Activated CD8-positive, alpha-beta memory T cell treated with anti-CD3 and anti-CD28 coated beads for 48 hours (primary cell): ENCODE results near the gene TNFRSF14.

ENCODE experiments used
- DNase-seq, 3 experiments: peaks; one replicate each; pipeline ENCODE4 v3.0.0-alpha.2; 2020; ENCODE audit warnings: low read depth in 2 of 3, low spot score in 2 of 3

The TNFRSF14 gene

DNA sequence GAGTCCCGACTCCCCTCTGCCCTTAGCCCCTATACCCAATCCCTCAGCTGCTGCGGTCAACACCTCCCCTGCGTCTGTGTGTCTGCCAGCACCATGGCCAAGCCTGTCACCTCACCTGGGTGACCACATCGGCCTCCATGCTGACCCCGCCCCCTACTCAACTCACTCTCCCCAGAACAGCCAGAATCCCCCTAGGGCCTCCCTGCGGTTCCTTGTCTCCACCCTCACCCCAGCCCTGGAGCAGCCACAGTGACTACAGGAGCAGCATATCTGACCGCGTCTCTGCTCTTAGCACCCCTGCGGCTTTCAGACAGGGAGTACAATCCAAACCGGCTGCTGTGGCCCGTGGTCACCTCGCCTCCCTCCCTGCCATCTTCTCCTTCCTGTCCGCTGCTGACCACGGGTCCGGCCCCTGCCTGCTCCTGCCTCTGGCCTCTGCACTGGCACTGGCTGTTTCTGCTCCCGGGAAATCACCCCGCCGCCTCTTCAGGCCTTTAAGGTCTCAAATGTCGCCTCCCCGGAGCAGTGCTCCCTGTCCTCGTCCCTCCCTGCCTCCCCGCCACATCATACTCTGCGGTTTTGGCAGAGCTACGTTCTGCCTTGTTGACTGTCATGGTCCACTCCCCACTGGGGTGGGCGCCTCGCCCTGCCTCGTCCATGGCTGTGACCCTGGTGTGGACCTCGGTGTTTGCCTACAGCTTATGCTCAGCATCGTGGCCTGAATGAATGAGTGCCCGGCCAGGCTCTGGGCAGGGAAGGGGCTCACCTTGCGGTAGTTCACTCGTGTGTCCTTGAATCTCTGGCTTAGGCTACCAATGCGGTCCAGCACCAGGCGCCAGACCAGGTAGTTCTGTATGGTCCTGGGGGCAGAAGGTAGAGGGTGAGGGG lies 41.5 kb downstream of the TNFRSF14 start:
- no peak for DNase-seq

DNA sequence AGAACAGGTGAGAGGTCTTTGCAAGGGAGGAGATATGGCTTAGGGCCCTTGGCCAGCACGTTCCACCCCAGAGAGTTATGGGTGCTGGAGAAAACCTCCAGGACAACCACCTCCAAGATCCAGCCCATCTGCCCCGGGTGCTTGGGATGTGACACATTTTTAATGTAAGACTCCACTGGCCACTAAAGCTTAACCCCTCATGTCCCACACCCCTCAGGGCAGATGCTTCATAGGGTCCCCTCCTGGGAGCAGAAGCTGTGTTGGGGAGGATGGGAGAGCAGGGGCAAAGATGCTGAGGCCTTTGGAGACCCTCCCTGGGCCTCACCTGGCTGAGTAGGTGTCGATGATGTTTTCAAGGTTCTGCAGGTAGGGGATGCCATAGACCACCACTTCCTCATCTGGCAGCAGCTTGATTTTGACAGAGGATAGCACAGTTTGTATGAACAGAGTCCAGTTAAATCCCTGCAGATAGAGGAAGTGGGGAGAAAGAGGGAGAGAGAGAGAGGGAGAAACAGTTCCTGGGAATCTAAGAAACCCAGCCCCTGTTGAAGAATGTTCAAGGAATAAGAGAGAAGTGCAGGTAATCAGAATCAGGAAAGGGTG lies 42.3 kb downstream of the TNFRSF14 start:
- DNase-seq = no peak

DNA sequence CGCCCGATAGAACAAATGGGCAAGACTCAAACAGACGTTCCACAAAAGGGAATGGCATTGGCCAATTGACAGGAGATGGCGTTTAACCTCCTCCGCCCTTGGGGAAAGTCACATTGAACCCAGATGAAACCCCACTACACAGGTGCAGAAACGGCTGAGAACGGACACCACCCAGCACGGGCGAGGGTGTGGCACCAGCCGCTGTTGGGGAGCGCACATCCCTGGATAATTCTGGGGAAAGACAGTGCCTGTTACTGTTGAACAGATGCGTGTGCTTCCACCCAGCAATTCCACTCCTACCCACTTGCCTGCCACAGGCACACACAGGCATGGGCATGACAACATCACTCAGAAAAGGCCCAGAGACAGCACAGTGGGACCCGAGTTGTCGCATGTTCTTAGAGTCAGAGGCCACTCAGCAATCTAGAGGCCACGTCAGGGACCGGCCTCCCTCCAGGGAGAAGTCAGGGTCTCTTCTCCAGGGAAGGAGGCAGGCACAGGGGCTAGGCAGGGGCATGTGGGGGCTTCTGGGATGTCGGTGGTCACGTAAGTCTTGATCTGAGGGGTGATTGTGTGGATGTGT lies 45.6 kb downstream of the TNFRSF14 start:
- no peak for DNase-seq

DNA sequence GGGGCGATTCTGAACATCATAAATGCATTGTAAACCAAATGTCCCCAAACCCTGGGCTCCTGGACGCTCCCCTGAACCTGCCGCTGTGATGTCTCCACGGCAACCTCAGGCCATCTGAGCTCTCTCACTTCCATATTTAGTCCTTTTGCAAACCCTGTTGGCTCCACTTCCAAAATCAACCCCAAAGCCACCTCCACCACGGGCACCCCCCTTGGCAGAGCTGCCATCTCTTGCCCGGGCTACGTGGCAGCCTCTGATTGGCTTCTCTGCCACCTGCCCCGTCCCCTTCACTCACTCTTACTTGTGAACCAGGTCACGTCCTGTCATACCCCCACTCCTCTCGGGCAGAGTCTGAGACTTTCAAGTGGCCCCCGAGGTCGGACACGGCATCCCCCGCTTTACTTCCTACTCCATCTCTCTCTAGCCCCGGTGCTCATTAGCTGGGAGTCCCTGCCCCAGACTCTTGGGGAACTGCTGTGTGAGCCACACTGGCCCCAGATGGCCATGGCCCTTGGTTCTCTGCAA lies 46.2 kb downstream of the TNFRSF14 start:
- DNase-seq = no peak

DNA sequence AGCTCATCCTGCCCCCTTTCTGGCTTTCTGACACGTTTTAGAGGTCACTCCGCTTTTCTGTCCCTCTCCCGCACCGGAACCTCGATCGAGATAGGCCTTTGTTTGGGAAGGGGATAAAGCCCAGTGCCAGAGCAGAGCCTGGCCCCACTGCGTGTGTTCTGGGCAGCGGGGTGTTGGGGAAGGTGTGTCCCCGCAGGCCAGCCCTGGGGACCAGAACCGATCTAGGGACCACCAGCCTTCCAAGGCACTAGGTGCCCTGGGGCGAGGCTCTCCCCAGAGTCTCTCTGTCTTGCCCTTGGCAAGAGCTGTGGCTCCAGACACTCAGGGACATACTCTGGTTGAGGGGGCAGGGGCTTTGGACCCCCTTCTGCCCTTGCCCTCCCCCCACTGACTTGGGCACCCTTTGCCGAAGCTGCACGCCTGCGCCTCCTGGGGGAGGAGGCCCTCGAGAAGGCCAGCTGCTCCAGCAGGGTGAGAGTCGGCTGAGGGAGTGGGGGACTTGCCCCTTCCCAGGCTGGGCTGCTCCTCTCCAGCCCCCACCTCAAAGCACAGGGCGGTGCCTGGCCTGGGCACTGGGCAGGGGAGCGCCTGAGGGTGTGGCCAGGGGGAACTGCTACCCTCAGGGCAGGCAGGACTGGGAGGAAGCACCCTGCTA lies 46.8 kb downstream of the TNFRSF14 start:
- no peak for DNase-seq

DNA sequence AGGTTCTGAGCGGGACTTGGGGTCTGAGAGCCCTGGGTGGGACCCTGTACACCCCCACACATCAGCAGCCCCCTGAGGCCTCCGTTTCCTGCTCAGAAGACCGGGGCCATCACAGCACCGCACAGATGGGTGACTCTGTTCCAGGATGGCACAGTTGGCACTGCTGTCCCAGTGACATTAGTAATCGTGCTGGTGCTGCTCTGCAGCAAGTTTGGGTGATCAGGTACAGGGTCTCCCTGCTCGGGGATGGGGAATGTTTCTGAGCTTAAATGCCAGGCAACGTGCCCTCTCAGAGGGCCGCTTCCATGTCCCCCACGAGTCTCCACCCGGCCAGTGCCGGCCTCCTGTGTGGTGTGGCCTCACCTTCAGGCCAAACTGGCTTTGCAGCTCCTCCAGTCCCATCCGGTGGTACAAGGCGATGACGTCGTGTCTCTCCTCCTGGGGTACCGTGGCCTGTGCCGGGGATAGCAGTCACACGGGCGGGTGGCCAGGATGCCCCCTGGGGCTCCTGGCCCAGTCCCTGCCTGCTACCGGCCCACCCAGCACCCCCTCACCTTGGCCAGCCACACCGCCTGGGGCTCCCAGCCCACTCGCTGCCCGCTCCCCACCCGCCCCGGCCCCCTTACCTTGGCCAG lies 47.5 kb downstream of the TNFRSF14 start:
- no peak for DNase-seq

DNA sequence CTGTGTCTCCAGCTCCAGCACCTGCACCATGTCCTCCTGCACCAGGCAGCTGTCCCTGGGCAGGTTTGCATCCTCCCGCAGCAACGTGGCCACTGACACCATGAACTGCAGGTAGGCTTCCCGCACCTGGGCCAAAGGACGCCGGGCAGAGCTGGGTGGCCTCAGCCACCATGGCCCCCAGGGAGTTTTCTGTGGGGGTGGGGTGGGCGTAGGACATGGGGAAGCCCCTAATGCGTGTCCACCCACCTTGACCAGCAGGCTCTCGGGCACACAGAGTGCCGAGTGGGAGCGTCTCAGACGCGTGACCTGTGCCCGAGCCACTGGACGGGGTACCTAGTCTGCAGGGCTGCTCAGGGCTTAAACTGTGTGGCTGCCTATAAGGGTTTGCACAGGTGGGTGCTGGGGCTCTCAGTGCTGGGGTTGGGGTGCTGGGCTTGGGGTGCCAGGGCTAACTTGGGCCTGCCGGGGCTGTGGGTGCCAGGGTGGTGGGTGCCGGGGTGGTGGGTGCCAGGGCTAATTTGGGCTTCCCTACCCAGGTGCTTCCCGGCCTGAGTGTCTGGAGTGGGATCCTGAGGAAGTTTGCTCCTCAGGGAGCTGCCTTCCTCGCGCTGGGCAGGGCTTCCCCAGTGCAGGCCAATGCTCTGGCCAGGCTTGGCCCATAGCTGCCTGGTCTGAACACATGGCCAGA lies 48.1 kb downstream of the TNFRSF14 start:
- no peak for DNase-seq

DNA sequence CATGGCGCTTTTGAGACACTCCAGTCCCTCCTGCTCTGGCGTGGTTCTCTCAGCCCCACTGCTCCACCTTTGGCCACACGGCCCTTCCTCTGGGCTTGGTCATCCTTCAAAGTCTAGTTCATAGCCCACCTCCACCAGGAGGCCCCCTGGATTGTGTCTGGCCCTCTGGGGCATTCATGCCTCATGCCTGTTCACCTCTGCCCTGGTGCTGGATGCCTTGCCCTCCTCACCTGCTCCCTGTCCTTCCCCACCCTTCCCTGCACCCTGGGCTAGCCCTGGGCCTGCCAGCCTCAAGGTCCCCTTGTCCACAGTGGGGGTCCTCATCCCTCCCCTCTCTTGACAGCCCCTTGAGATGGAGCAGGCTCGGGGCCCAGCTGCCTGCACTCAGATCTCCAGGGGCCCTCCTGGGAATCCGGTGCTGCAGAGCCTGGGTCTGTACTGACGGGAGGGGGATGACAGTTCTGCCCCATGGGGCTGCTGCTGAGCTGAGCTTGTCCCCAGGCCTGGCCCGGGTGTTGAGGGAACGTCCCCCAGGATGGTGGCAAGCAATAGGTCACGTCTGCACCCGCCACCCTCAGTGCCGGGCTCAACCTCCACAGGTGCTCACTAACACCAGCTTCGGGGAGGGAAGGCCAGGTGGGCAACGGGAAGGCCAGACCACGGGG lies 48.8 kb downstream of the TNFRSF14 start:
- DNase-seq = no peak

DNA sequence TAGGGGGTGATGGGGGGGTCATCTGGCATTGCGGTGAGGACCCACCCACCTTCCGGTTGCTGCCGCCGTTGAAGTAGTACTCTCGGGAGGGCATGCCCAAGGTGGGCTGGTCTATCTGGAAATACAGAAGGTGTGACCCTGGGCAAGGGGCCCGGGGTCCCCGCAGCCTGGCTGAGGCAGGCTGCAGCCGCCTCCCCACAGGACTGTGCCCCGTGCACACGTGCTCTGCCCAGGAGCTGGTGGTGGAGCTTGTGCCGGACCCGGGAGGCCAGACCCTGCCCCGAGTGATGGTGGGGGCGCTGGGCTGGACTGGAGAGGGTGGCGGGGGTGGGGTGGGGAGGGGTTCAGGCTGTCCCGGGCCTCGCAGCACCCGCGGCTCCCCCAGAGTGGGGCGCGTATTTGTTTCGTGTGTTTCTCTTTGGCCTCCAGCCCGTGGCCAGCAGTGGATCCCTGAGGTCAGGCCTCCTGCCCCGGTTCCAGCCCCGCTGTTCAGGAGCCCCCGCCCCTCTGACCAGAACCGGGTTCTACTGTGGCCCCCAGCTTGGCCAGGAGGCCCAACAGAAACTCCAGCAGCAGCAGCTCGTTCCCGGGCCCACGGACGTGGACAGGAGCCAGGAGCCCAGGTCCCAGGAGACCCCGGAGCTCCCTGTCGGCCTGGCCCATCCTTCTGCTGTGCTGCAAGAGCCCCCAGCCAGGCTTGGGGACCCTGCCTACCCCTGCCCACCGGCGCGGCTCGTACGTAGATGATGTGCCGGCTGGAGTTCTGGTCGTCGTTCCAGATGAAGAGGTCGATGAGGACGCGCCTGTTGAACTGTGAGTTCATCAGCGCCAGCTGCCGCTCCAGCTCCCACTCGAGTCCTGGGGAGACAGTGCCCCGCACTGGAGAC lies 49.6 kb downstream of the TNFRSF14 start:
- no peak for DNase-seq

DNA sequence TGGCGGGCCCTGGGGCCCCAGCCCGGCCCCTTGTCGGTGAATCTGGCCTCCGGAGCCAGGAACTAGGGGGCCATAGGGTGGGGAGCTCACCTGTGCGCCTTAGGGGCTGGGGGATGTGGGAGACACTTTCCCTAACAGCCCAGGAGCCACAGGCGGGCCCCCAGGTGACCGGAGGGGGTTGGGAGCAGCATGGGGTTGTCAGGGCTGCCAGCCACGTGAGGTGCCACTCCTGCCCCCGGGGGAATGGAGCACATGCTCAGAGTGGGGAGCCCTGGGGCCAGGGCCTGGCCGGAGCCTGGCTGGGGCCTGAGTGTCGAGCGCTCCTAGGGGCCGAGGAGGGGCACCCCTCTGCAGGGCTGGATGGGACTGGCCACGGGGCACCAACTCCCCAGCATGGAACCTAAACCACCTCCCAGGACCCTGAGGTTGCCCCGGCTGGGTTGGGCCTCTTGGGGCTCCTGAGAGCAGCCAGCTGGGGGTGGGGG lies 50.3 kb downstream of the TNFRSF14 start:
- no peak for DNase-seq

DNA sequence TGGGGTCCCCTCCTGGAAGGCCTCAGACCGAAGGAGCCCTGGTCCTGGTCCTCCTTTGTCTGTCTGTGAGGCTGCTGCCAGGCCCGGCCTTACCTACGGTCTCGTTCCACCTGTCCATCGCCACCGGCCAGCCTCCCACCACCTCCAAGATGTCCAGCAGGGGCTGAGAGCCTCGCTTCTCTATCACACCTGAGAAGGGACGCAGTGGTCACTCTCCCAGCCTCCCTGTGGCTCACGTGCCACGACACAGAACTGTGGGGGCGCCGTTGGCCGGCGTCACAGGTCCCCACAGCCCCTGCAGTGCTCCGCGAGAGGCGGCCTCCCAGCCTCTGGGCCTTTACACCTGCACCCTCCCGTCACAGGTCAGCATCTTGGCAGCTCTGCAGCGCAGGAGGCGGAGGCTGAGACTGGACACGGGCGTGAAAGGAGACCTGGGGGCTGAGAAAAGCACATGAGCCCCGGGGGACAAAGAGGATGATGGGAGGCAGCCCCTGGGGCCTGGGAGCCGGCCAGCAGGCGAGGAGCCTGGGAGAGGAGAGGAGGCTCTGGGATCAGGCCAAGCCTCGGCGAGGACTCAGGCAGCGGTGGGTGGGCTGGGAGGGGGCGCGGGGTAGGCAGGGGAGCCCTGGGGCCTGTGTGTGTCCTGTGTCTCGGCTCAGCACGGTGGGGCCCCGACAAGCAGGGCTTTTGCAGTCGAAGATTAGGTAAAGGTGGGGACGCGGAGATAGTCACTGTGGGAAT lies 50.9 kb downstream of the TNFRSF14 start:
- no peak for DNase-seq

DNA sequence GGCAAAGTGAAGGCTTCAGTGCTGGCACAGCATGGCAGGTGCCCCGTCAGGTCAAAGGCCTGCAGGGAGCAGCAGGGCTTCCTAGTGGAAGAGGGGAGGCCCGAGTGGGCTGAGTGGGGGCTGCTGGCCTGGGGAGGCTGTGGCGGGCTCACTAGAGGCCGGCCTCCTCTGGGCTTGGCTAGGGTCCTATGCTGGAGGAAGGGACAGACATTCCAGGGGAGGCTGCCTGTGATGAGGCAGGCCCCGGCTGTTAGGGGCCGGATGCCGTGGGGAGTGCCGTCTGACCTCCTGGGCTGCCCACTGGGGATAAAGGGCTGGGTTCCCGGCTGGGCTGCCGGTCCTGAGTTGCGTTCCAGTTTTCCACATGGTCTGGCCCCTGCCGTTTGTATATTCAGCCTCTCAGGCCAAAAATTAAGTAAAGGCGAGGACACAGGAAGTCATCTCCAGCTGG lies 51.5 kb downstream of the TNFRSF14 start:
- DNase-seq = no peak

DNA sequence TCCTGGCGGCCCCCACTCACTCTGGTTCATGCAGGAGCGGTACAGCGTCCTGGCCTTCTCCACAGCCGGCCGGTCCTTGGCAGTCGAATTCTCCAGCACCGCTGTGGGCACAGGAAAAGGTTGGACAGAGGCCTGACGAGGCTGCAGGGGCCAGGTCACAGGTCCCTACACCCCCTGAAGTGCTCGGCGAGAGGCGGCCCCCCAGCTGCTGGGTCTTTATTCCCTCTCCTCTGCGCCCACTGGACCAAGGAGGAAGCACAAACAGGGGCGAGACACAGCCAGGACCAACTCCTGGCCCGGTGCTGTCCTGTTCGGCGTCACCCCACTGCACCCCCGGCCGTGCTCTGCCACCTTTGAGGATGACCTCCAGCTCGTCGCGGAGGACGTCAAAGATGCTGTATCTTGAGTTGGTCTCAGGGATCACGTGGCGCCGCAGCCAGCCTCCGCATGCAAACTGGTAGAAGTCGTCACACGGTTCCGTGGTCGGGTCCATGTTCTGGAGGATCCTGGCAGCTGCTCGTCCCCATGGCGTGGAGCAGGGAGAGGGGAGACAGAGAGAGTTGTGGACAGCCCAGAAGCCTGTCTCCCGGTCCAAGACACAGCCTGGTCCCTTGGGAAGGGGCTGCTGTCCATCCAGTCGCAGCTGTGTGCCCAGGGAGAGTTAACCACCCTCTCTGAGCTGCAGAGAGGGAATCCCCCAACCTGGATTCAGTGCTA lies 53.3 kb downstream of the TNFRSF14 start:
- DNase-seq = no peak

DNA sequence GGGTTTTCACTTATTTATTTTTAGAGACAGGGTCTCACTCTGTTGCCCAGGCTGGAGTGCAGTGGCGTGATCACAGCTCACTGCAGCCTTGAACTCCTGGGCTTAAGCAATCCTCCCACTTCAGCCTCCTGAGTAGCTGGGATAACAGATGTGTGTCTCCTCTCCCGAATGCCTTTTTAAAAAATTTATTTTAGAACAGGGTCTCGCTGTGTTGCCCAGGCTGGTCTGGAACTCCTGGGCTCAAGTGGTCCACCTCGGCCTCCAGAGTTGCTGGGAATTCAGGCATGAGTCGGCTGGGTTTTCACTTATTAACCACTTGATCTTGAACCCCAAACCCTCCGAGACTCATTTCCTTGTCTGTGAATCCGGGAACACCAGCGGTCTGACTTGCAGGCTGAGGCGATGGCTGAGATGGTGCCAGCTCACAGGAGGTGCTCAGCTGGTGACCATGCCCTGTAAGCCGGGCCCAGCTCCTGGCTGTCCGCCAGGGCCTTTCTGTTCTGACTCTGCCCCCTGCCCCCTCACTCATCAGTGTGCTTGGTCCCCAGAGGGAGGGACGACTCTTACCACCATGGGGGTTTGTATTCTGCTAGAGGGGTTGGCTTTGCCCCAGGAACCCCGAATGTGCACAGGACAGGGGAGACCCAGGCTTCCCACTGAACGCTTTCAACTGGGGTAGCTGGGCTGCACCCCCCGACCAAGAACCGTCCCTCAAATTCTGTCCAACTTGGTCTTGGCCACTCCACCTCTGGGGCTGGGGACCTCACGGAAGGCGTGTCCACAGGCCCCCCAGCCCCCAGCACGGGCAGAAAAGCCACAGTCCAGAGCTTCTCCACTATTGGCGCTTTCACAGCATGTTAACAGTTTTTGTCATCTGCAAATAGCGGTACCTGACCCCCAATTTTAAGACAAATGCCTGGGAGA lies 54.1 kb downstream of the TNFRSF14 start:
- DNase-seq = no peak

DNA sequence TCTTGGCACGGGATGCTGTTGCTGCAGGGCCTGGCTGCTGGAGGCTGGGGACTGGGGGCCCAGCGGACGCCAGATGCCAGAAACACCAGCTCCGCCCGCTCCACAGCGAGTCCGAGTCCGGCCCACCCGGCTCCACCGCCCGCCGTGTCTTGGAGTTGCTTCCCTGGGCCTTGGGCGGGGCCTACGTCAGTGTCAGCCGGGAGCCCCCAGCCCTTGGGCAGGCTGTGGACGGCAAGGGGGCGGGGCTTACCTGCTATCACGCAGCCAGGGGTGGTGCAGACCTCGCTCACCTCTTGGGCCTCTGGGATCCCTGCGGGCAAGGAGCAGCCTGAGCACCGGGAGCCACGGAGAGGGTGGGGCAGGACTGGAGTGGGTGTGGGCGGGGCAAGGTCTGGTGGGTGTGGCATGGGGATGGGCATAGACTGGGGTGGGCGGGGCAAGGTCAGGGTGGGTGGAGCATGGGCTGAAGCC lies 54.9 kb downstream of the TNFRSF14 start:
- DNase-seq = no peak
